NT2/D1 (cell line): ENCODE results near the gene PCDHGA9.

ENCODE experiments used
- YY1 ChIP-seq: IDR thresholded peaks from 2 replicates; pipeline ENCODE4 v1.6.1; 2011; ENCODE audit not compliant: insufficient read length, insufficient read depth
- ZNF274 ChIP-seq: IDR thresholded peaks from 2 replicates; pipeline ENCODE4 v1.6.1; 2011; ENCODE audit warnings: mild to moderate bottlenecking, low read depth, low read length

DNA sequence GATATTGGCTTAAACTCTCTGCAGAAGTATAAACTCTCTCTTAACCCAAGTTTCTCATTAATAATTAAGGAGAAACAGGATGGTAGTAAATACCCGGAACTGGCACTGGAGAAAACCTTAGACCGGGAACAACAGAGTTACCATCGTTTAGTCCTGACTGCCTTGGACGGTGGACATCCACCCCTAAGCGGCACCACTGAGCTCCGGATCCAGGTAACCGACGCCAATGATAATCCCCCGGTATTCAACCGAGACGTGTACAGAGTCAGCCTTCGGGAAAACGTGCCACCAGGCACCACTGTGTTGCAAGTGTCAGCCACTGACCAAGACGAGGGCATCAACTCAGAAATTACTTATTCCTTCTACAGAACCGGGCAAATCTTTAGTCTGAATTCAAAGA, 4.0 kb upstream of the PCDHGA9 start:
- TF ChIP-seq YY1 (no peak), ZNF274 (no peak)
